ENCODE data around the gene SLX9.

The SLX9 gene

GRCh38 chr21:44987886-44988606, 48.2 kb downstream of the SLX9 start:
- in situ Hi-C loops (cut with HindIII; ENCODE audit: low sequenced_read_pairs): no loop called here

GRCh38 chr21:44988607-44989536, 49.0 kb downstream of the SLX9 start:
- in situ Hi-C loops (cut with HindIII; ENCODE audit: low sequenced_read_pairs): no loop called here

GRCh38 chr21:44989537-44989886, 49.7 kb downstream of the SLX9 start:
- in situ Hi-C loops (cut with HindIII; ENCODE audit: low sequenced_read_pairs): no loop called here

- in situ Hi-C loops (cut with HindIII; ENCODE audit: low sequenced_read_pairs): no loop called here
Measured at GRCh38 chr21:44989943-44990780, 50.3 kb downstream of the SLX9 start.

GRCh38 chr21:44990921-44991320, 51.1 kb downstream of the SLX9 start:
- in situ Hi-C loops (cut with HindIII; ENCODE audit: low sequenced_read_pairs): no loop called here

GRCh38 chr21:44991538-44992483, 52.0 kb downstream of the SLX9 start:
- in situ Hi-C loops (cut with HindIII; ENCODE audit: low sequenced_read_pairs): no loop called here

- in situ Hi-C loops (cut with HindIII; ENCODE audit: low sequenced_read_pairs): no loop called here
Measured at GRCh38 chr21:44992608-44993031, 52.8 kb downstream of the SLX9 start.

- in situ Hi-C loops (cut with HindIII; ENCODE audit: low sequenced_read_pairs): no loop called here
Measured at GRCh38 chr21:44993321-44994046, 53.7 kb downstream of the SLX9 start.

- in situ Hi-C loops (cut with HindIII; ENCODE audit: low sequenced_read_pairs): no loop called here
Measured at GRCh38 chr21:44994047-44994694, 54.3 kb downstream of the SLX9 start.

GRCh38 chr21:44994695-44995342, 55.0 kb downstream of the SLX9 start:
- in situ Hi-C loops (cut with HindIII; ENCODE audit: low sequenced_read_pairs): no loop called here

- in situ Hi-C loops (cut with HindIII; ENCODE audit: low sequenced_read_pairs): no loop called here
Measured at GRCh38 chr21:44995343-44995941, 55.6 kb downstream of the SLX9 start.

- in situ Hi-C loops (cut with HindIII; ENCODE audit: low sequenced_read_pairs): no loop called here
Measured at GRCh38 chr21:44996096-44996495, 56.3 kb downstream of the SLX9 start.

GRCh38 chr21:44996501-44996921, 56.7 kb downstream of the SLX9 start:
- in situ Hi-C loops (cut with HindIII; ENCODE audit: low sequenced_read_pairs): no loop called here

GRCh38 chr21:44996983-44997936, 57.4 kb downstream of the SLX9 start:
- in situ Hi-C loops (cut with HindIII; ENCODE audit: low sequenced_read_pairs): no loop called here

GRCh38 chr21:44998086-44998620, 58.3 kb downstream of the SLX9 start:
- in situ Hi-C loops (cut with HindIII; ENCODE audit: low sequenced_read_pairs): no loop called here

GRCh38 chr21:44998621-44999427, 59.0 kb downstream of the SLX9 start:
- in situ Hi-C loops (cut with HindIII; ENCODE audit: low sequenced_read_pairs): no loop called here

Measured in DLD1 (cell line).